COR-L47 (cell line): ENCODE results near the gene PLCB3.
"Not testable (repeated sequence)": the region's sequence is repeated elsewhere in the genome, so short reads cannot be mapped to it uniquely, and the experiment has no call there.

Experiments used
- DNase-seq: peaks from one replicate; lab custom pipeline; 2025; lab: John Stamatoyannopoulos, UW

Gene PLCB3

DNA sequence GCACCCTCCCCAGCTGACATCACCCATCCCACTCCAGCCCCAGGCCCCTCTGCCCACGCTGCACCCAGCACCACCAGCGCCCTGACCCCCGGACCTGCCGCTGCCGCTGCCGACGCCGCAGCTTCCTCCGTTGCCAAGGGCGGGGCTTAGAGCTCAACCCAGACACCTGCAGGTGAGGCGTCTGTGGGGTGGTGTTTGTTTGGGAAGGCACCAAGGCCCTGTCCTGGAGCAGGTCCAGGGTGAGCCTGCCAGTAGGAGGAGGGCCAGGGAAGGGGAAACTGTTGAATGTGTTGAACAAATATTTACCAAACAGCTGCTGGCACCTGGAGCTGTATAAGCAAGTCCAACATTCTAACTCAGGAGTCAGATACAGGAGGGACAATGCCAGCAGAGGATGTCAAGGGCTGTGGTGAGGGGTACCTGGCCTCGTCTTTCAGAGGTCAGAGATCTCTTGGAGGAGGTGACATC is 13.8 kb upstream of the PLCB3 start:
- DNase-seq = peak; percentile 95

DNA sequence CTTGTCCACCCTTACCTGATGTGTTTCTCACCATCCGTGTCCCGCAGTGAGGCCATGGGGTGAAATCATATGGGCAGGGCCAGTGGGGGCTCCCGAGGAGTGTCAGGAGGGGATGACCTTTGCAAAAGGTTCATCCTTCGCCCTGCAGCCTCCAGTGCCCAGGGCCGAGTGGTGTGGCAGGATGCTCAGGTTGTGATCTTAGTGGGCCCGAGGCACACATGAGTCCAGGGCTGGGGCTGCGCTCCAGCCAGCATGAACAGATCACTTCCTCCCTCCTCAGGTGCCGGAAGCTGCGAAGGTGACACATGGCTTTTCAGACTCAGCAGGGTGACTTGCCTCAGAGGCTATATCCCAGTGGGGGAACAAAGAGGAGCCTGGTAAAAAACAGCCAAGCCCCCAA is 13.3 kb upstream of the PLCB3 start:
- DNase-seq = peak; percentile 26

DNA sequence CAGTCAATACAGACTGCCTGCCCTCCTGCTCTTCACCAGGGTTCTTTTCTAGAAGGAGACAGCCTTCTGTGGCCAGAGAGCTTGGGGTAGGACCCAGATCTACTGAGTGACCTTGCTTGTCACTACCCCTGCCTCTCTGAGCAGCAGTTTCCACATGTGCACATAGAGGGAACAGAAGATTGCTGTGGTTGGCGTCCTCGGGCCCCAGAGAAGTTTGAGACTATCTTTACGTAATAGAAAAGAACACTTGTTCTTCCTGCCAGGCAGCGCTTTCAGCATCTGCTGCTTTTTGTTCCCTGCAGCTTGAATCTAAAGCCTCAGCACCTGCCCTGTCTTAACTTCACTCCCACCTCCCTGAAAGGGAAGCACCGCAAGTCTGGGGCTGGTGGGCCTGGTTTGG is 12.3 kb upstream of the PLCB3 start:
- DNase-seq = no peak

DNA sequence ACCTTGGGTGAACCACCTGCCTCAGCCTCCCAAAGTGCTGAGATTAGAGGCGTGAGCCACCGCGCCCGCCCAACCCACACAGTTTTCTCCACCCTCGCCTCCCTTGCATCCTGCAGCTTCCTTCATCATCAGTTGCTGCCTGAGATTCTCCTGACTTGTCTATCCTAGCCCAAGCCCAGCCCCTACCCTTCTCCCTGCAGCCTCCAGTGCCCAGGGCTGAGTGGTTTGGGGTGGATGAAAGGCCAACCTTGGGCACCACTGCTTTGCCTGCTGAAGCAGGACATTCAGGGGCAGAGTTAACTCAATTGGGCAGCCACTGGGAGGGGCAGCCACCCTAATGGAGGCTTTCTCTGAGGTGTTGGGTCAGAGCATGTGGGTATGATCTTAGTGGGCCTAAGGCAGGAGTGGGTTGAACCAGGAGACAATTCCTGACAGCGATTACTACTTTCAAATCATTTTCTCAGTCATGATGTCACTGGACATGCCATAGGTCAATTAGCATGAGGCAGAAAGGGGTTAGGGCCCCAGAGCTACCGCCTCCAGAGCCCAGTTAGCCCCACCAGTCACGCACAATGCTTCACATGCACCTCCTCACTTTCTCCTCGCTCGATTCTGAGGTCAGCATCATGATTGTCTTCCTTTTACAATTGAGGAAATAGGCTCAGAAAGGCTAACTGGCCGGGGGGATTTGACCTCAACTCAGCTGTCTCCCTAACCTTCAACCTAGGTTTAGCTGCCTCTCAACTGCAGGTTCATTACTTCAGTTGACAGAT is 11.5 kb upstream of the PLCB3 start:
- DNase-seq = no peak

DNA sequence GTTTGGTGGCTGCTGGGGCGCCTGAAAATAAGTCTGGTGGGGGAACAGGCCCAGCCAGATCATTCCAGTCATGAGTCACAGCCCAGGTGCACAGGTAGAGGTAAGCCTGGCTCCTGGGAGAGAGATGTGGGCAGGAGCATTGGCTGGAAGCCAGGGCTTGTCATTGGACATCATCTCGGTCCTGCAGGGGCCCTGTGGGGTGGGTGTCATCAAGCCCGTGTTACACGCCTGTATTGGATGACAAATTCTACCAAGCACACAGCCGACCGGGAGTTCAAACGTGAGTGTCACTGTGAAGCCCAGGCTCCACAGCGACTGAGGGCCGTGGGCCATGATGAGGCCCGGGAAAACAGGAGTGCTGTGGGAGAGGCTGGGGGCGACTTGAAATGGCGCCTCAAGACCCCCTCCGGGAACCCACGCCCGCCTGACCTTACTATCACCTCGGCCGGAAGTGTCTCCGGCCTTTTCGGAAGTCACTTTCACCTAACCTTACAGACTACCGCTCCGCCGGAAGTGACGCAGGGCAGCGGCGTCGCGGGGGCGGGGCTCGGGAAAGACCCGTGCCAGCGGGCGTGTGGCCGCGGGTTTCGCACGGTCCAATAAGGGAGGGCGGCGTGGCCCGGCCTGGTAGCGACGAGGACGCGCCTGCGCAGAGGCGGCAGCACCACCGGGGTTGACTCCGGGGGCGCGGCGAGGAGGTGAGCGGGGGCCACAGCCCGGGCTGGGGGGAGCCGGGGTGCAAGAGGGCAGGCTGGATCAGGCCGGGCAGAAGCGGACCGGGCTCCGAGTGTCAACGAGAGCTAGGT is 10.7 kb upstream of the PLCB3 start, which contains the start of gene FKBP2:
Gene FKBP2 (plus strand): TSS at position 661 of the 806 bp plus-strand sequence. CDS start 1,293 bp downstream, outside the sequence.
- DNase-seq = peak; percentile 97

DNA sequence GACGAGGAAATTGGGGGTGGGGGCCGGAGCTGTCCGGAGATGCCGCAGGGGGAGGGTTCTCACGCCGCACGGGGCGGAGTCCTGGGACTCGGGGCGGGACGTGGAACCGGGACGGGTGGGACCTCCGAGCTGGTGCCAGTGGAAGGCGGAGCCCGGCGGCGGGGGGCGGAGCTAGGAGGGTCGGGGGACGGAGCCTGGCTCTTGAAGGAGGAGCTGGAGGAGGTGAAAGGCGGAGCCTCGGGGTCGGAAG is 10.2 kb upstream of the PLCB3 start:
- peak; percentile 96 for DNase-seq

DNA sequence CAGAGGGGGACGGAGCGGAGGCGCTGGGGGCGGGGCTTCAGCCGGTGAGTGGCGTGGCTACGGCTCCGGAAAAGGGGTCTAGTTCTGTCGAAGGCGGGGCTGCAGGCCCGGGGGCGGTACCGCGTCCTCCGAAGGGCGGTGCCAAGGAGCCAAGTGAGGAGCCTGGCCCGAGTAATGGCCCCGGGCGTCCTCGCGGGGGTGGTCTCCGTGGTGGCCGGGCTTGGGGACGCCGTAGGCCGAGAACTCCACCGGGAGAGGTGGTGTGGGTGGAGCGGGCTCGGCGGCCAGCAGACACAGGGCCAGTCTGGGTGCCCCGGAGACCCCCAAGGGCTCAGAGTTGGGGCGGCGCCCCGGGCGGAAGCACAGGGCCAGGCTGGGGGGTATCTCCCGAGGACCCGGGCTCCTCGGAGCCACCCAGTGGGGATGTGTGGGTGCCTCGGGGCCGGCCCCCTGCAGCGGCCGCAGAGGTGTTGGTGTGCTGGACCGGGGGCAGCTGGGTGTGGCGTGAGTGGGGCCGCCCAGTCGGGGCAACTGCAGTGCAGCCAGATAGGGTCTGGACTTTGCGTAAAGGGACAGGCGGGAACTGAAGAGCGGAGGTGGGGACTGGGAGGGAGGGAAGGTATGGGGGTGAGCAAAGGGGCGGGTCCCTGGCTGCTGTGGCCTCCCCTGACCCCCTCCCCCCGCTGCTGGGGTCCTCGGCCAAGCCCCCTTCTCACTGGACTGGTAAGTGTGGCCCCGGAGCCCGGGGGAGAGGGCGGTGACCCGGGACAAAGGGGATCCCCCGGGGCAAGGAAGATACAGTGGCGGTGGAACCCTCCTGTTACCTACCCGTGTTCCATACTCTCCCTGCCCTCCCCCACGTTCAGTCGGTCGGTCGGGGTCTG is 9.6 kb upstream of the PLCB3 start:
- DNase-seq = no peak

DNA sequence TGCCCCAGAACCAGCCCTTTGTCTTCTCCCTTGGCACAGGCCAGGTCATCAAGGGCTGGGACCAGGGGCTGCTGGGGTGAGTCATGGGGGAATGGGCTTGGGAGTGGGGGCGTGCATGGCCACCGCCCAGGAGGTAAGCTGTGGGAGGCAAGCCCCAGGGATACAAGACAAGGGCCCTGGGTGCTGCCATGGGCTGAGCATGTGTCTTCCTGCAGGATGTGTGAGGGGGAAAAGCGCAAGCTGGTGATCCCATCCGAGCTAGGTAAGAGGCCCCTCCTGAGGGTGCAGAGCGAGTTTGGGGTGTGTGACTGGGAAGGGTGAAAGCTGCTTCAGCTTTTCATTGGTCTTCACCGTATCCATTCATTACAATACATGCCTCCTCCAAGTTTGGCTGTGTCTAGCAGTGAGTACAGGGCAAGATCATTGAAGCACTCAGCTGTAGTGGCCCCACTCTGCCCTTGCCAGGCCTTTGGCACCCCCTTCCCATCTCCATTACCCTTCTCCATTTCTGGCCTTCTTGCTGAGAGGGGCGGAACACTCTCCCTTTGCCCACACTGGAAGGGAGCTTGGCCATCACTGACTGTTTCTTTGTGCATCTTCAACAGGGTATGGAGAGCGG is 8.0 kb upstream of the PLCB3 start:
- DNase-seq = no peak

DNA sequence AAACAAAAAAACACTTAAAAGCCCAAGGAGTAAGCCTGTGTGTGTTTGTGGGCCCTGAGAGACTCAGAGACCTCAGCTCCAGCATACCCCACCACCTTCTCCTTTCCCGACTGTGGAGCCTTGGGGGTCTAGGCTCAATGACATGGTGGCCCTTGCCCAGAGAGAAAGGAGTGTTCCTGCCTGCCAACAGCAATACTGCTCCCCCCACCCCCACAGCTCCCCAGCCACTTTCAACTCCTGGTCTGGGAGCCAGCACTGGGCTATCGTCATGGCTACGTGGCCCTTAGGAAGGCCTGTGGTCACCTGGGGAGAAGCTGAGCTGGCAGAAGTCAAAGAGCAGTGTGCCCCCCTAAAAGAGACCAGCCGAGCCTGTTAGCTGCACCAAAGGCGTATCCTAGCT is 7.2 kb upstream of the PLCB3 start:
- no peak for DNase-seq

DNA sequence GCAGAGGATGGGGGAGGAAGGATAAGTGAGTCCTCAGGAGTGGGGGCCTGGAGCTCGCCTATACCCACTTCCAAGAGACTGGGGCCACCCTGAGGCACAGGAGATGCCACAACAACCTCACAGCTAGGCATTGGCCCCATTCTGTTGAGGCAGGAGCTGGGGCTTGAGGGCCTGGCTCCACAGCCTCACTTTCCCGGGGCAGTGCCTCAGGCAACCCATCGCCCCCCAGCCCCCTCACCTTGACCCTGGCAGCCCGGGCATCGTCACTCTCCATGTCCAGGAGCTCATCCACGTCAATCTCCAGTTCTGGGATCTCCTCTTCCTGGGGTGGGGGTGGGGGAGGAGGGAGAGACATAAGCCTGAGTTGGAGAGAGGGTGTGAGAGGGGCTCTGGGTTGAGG is 6.4 kb upstream of the PLCB3 start:
- no peak for DNase-seq

DNA sequence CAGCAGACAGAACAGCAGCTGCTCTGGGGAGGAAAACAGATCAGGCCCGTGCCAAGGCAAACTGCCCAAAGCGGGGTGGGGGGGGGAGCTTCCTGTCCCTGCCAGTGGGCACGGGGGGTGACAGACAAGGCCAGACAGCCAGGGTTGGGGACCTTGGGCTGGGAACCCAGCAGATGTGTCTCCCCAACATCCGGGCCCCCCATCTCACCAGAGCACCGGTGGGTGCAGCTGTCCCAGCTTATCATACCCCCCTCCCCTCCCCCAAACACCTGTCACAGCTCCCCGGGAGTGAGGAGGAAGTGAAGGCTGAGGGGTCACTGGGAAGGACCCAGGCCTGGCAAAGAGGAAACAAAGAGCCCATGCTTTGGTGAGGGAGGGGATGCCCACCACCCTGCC is 5.9 kb upstream of the PLCB3 start:
- peak; percentile 55 for DNase-seq

DNA sequence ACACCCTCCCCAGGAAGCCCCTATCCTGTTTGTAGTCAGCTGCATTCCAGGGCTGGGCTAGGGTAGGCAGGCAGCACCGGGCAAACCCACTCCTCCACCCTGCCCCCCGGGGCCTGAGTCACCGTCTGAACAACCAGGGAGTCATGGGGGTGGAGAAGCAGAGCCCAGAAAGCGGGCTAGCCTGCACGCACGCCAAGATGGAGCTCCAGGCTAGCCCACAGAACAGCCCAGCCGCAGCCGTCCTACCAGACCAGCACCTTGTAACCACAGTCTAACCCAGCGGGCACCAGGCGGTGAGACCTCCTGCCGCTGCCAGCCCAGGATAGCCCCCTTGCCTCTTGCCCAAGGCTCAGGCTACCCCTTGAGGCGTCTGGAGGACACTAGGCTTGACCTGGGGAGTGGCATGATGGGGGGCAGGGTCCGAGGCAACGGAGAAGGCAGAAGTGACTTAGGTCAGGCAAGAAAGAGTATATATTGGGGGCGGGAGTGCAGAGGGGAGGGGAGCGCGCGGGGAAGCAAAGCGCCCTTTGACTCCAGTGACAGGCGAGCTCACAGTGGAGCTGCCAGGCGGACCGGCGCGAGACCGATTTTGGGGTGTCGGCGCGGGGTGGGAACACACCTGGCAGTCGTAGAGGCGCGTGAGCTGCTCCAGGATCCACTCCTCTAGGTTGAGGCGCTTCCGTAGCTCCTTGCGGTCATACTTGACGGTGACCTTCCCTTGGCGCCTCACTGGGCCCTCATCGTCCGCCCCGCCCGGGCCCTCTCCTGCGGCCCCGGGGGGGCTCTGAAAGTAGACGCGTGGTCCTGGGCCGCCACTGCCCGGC is 5.3 kb upstream of the PLCB3 start:
- DNase-seq = no peak

DNA sequence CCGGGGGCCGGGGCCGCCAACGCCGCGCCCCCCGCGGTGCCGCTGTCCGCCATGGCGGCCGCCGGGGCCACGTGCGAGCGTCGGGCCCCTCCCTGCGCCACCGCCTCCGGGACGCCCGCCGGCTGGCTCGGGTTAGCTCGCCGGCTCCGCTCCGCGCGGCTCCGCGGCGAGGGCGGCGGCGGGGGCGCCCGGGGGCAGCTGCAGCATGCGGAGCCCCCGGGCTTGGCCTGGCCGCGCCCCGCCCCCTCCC is 4.8 kb upstream of the PLCB3 start:
- DNase-seq = not testable (repeated sequence)

DNA sequence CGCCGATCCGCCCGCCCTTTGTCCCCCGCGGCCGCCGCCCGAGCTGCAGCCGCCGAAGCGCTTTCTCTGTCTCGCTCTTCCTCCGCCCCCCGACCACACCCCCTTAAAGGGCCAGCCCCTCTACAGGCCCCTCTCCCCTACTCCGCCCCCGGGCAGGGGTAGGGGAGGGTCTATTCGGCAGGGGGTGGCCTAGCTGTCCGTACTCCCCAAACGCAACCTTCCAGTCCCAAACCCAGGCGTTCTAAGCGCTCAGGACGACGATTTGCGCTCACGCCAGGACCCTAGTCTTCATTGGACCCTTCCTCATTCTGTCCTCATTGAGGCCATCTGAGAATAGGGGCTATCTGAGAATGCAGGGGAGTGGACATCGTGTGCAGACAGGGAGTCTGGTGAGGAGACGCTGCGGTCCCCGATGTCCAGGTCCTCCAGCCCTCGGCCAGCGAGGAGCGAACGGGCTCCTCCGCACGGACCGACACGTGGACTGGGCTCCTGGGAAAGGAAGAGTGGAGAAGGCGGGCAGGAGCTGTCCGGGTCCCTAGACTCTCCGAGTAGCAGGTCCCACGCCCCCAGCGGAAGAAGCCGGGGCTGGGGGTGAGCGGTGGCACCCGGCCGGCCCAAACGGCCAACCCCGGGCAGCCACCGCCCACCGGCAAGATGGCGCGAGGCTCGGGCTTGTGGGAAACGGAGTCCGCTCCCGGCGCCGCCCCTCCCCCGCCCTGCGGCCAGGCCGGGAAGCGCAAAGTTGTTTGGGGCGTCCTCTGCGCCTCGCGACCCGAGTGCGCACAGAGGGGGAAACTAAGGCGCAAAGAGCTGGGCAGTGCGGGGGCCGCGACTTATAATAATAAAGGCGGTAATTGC is 4.2 kb upstream of the PLCB3 start, which contains the start of gene PPP1R14B:
Gene PPP1R14B (minus strand): TSS at position 73 of the 858 bp plus-strand sequence. CDS start 270 bp downstream, outside the sequence.
- DNase-seq = peak; percentile 85

DNA sequence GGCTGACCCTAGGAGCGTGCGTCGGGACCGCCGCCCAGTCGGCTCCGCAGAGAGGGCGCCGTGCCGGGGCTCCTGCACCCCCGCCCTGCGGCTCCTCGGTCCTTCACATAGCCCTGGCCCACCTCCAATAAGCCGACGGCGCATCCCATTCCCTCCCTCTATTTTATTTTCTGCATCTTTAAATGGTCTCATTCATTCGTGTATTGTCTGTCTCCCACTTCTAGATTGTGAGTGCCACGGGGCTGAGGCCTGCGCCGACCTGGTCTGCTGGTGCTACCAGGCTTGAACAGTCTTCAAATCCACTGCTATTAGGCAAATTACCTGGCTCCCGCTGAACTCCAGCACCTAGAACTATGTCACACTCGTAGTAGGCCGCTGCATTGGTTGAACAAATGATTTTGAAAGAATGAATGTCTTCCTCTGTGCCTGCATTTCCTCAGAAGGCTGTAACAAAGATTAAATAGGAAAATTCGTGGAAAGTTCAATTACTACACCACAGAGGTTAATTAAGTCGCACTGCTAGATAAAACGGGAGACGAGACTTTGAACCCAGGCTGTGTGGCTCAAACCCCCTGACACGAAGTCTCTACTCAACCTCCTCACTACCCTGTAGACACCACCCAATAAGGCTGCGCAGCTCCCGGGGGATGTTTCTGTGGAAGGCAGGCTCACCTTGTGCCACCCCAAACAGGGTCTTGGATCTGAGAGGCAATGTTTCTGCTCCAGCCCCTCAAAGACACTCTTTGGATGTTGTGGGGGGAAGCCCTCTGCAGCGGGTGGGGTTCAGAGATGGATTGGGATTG is 3.4 kb upstream of the PLCB3 start:
- no peak for DNase-seq

DNA sequence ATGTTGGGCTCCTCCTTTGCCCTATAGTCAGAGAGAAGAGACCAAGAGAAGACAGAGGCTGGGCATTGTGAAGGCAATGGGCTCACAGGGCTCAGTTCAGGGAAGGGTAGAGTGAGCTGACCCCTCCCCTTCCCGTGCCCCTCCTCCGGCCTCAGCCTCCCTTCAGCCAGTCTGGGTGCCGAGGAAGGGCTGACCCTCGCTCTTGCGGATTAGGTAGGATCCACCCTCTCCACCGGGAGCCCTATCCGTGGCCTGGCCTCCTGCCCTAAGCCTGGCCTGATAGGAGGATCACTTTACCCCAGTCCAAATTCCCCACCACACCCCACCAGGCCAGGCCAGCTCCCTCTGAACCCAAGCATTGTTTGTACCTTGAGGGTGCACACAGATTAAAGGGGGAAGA is 2.8 kb upstream of the PLCB3 start:
- DNase-seq = no peak

DNA sequence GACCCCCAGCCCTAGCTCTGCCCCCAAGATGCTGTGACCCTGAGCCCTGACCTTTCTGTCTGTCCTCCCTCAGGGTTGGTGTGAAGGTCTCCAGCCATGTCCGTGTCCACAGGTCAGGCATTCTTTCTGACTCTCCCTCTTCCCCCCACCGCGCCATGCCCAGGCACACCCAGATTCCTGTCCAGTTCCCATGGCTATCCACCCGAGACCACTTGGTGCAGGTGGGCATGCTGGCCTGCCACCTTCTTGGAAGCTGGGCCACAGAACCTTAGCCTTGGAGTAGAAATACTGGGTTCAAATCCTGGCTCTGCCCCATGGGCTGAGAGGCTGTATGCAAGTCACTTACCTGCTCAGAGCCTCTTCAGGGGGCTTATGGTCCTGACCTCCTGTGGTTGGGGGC is 2.3 kb upstream of the PLCB3 start:
- no peak for DNase-seq

DNA sequence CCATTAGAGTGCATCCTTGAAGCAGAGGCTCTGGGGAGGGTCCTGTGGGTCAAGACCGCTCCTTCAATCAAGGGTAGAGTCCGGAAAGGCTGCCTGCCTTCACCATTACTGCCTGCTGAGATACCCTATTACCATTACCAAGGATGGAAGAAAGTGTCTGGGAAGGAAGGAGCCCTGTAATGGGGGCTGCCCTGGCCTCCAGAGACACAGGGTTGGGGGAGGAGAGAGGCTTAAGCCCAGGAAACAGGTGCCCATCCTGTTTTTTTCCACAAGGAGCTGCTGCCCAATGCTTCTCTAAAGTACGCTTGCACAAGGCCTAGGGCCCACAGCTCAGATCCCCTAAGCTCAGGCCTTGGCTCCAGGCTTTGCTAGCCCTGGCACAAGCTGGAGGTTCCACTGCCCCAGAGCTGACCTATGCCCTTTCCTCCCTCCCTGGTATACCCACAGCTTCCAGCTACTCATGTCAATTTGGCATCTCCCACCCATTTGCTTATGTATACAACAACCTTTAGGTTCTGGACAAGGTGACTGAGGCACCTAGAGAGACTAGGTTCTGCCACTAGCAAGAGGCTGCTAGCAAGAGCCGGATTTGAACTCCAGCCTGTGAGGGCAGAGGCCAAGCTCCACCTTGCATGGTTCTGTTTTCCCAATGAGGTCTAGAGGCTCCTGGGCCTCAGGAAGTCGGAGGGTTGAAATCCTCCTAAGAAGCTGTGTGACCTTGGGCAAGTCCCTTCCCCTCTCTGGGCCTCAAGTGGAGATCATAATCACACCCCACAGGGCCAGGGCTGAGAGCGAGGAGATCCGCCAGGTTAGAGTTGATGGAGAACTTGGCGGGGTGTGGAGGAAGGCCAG is 1.5 kb upstream of the PLCB3 start:
- DNase-seq = no peak
